Transverse colon (tissue), 4 donors: ENCODE data around the gene ZNF580.

Experiments used
- CTCF ChIP-seq, 5 experiments: fragments of 200-600 bp in 3 of 5; fragments of 450-650 bp in 2 of 5; sonication (generic) in 3 of 5; IDR thresholded peaks; 1 replicate in 2 of 5; 2 replicates in 3 of 5; pipeline ENCODE4 v1.5.1; 2016 to 2017; ENCODE audit warnings: antibody characterized with exemption in 5 of 5, inconsistent platforms in 3 of 5, mild to moderate bottlenecking in 2 of 5, moderate library complexity in 1 of 5
- EP300 ChIP-seq: sonication (generic); formaldehyde crosslinking; IDR thresholded peaks from one replicate; pipeline ENCODE4 v1.6.1; 2017; ENCODE audit warnings: antibody characterized with exemption, low read depth
- POLR2A ChIP-seq: fragments of 450-650 bp; IDR thresholded peaks from one replicate; pipeline ENCODE4 v1.6.1; 2016; ENCODE audit warnings: antibody characterized with exemption, mild to moderate bottlenecking, moderate library complexity
- POLR2AphosphoS5 ChIP-seq, 3 donors: sonication (generic); formaldehyde crosslinking; IDR thresholded peaks; one replicate each; pipeline ENCODE4 v1.6.1; 2016; ENCODE audit warnings: antibody characterized with exemption in 3 of 3

- TF ChIP-seq CTCF (IDR thresholded peaks at IDR 0.05) (no peak), POLR2A (no peak), POLR2AphosphoS5 (IDR thresholded peaks at IDR 0.05) (no peak), EP300 (no peak)
These were observed 4.7 kb downstream of the ZNF580 start for GRCh38 chr19:55645512-55645881.
